Caco-2 (cell line): Measurements from ENCODE around the gene PRAC2. TPM values are rescaled to one million over a fixed set of nuclear protein-coding genes. Genes with fewer than 3 reads are reported as not detected.

Experiments
- BruUV-seq: library from RNA; stranded (reverse); fragments of 400-500 nt; replicated peaks from 2 replicates; lab custom pipeline; 2021; lab: Mats Ljungman, UMichigan
- CTCF ChIA-PET: fragments of 300-600 bp; sonication (Branson Sonifier 250); formaldehyde crosslinking; loops from one replicate; lab custom pipeline; 2022; ENCODE audit warnings: antibody characterized with exemption; lab: Charles Lee
- POLR2A ChIA-PET: fragments of 300-600 bp; sonication (Branson Sonifier 250); formaldehyde crosslinking; loops from one replicate; lab custom pipeline; 2022; ENCODE audit warnings: antibody characterized with exemption; lab: Charles Lee
- DNase-seq, 2 experiments: peaks; one replicate each; pipeline versions ENCODE4 v3.0.0 to v3.0.0-alpha.2; 2020 to 2022
- H3K27me3 ChIP-seq: replicated peaks from 2 replicates; pipeline ENCODE4 v1.6.0; 2011; ENCODE audit warnings: low read length; ENCODE audit not compliant: control insufficient read depth, insufficient read depth
- H3K36me3 ChIP-seq: 2 replicates; pipeline ENCODE4 v1.5.1; 2011; ENCODE audit warnings: low read length; ENCODE audit not compliant: control insufficient read depth, insufficient read depth
- H3K4me1 ChIP-seq: fragments of 250-450 bp; sonication (Bioruptor Pico); 2 replicates; pipeline ENCODE4 v1.5.1; 2020; ENCODE audit warnings: mild to moderate bottlenecking
- H3K4me3 ChIP-seq: 2 replicates; pipeline ENCODE4 v1.5.1; 2011; ENCODE audit warnings: low read depth, mild to moderate bottlenecking, control low read depth, low read length
- H3K9me3 ChIP-seq: fragments of 250-450 bp; sonication (Bioruptor Pico); 2 replicates; pipeline ENCODE4 v1.5.1; 2020; ENCODE audit warnings: mild to moderate bottlenecking, moderate library complexity
- H3K27ac Mint-ChIP-seq: one replicate; pipeline ENCODE4 v1.8.0; 2022; ENCODE audit warnings: mixed read lengths; ENCODE audit not compliant: unreplicated experiment
- H3K27me3 Mint-ChIP-seq: one replicate; pipeline ENCODE4 v1.8.0; 2022; ENCODE audit warnings: mixed read lengths; ENCODE audit not compliant: insufficient read depth, unreplicated experiment
- H3K36me3 Mint-ChIP-seq: one replicate; pipeline ENCODE4 v1.8.0; 2022; ENCODE audit warnings: mild to moderate bottlenecking, mixed read lengths; ENCODE audit not compliant: insufficient read depth, unreplicated experiment
- H3K4me1 Mint-ChIP-seq: one replicate; pipeline ENCODE4 v1.8.0; 2022; ENCODE audit warnings: low read depth, mixed read lengths; ENCODE audit not compliant: unreplicated experiment
- H3K4me3 Mint-ChIP-seq: one replicate; pipeline ENCODE4 v1.8.0; 2022; ENCODE audit warnings: mild to moderate bottlenecking, moderate library complexity, mixed read lengths; ENCODE audit not compliant: unreplicated experiment
- H3K9me3 Mint-ChIP-seq: one replicate; pipeline ENCODE4 v1.8.0; 2022; ENCODE audit warnings: mixed read lengths; ENCODE audit not compliant: unreplicated experiment
- CTCF ChIP-seq, 2 experiments: fragments of 200-600 bp in 1 of 2; IDR thresholded peaks; 1 replicate in 1 of 2; 2 replicates in 1 of 2; pipeline versions ENCODE4 v1.5.1 to v1.8.0; 2011 to 2022; ENCODE audit warnings: antibody characterized with exemption in 1 of 2, control low read depth in 1 of 2, inconsistent platforms in 1 of 2, low read depth in 1 of 2, low read length in 1 of 2, mild to moderate bottlenecking in 1 of 2, moderate library complexity in 1 of 2; ENCODE audit not compliant: insufficient read depth in 1 of 2, severe bottlenecking in 1 of 2, unreplicated experiment in 1 of 2
- intact Hi-C: fragments of 100-400 bp; cut with micrococcal nuclease; formaldehyde crosslinking; loops from one replicate; pipeline ENCODE4 v1.10.0; 2022; ENCODE audit not compliant: unreplicated experiment
- total RNA-seq: library from RNA; stranded (reverse); gene quantifications from 2 replicates; pipeline ENCODE4 v1.2.3, GENCODE V29; 2022

PRAC2 gene
- total RNA-seq, 1 experiment from 2014 or later: not detected

DNA sequence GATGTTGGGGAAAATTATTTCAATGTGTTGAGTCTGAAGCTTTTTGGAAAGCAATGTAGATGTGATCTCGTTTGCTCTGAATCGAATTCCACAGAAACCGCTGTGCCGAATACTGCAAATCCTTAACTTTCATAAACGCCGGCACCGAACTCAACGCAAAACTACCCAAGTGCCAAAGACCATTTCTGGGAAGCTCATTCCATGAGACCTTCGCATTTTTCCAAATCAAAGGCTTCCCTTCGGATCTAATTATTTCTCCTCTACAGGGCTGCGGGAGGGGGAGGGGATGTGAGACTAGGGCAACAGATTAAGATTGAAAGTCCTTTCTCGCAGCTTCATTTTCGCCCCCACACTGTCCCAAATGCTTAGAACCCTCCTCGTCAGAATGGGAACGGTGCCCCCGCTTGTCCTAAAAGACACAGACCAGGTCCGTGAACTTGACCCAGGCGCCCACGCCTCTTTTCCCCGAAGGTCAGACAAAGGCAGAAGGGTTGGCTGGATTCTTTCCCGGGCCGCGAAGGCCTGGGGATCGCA lies 4.7 kb upstream of the PRAC2 start:
- Histone ChIP-seq H3K9me3 (no peaks in the 10 kb centered on the region), H3K4me1 (peaks cover 6% of the 10 kb centered on the region), H3K4me3 (no peak overlapping the region), H3K36me3 (no peaks in the 10 kb centered on the region), H3K27me3 (no peaks in the 10 kb centered on the region; the same call in none of the 2 replicates)
- Mint-ChIP-seq H3K27me3 (no peaks in the 10 kb centered on the region), H3K4me3 (peak overlapping the region; percentile 65), H3K27ac (no peak overlapping the region), H3K9me3 (no peaks in the 10 kb centered on the region), H3K4me1 (no peaks in the 10 kb centered on the region), H3K36me3 (no peaks in the 10 kb centered on the region)
- TF ChIP-seq CTCF (IDR thresholded peaks at IDR 0.05; ENCODE audit: insufficient read depth in 1 of 2, low read depth in 1 of 2, low read length in 1 of 2, severe bottlenecking in 1 of 2, unreplicated experiment in 1 of 2): no peak
- POLR2A ChIA-PET: interaction anchor here (0.6 kb wide), 1 partner anchor 11 kb away, joined by 3 read pairs; no protein-coding TSS in a partner anchor
- CTCF ChIA-PET: interaction anchor here (0.6 to 2.1 kb wide), 3 partner anchors 10 to 161 kb away, joined by 3 to 6 read pairs (median 4); partner anchors contain the start of gene HOXB13
- DNase-seq: peak in 1 of 2 experiments; percentile 41
- no TSS peak for BruUV-seq
- intact Hi-C loops: no loop called here

- Mint-ChIP-seq H3K36me3 (no peaks in the 10 kb centered on the region), H3K4me1 (no peaks in the 10 kb centered on the region), H3K27ac (no peak overlapping the region), H3K27me3 (no peaks in the 10 kb centered on the region), H3K4me3 (peak overlapping the region; percentile 65), H3K9me3 (no peaks in the 10 kb centered on the region)
- Histone ChIP-seq H3K4me1 (peaks cover 6% of the 10 kb centered on the region), H3K36me3 (no peaks in the 10 kb centered on the region), H3K4me3 (peak overlapping the region; percentile 17), H3K9me3 (no peaks in the 10 kb centered on the region), H3K27me3 (no peaks in the 10 kb centered on the region; the same call in none of the 2 replicates)
- ChIA-PET POLR2A (no interaction called here), CTCF (interaction anchor here (0.6 to 2.1 kb wide), 6 partner anchors 40 to 160 kb away, joined by 3 to 6 read pairs (median 4); no protein-coding TSS in a partner anchor)
- DNase-seq: peak in 1 of 2 experiments; percentile 42
- intact Hi-C loops: no loop called here
- TF ChIP-seq CTCF (IDR thresholded peaks at IDR 0.05; ENCODE audit: insufficient read depth in 1 of 2, low read depth in 1 of 2, low read length in 1 of 2, severe bottlenecking in 1 of 2, unreplicated experiment in 1 of 2): no peak
- BruUV-seq: no TSS peak
Measured at GRCh38 chr17:48718761-48719641, 4.0 kb upstream of the PRAC2 start.

DNA sequence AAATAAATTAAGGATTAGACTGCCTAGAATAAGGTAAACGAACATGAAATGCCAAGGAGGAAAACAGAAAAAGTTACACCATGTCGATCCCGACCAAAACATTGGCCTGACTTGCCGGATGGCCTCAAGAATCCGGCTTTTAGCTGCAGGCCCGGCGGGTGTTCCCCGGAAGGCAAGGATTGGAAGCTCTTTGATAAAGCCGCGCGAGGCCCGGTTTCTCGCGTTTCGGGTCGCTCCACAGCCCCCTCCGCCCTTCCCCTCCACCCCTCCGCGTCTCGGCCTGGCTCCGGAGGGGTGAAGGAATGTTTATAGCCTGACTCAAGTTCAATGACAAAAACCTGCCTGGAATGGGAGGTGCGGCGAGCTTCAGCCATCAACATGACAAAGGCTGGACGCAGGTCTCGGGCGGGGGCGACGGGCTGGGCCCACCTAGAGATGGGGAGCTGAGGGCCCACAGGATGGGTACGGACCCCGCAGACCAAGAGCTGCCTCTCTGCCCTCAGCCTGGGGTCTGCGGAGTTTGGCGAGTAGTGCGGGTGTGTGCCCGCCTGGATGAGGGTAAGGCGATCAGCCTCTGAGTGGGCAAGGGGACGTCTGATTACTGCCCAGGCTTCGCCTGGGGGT lies 3.2 kb upstream of the PRAC2 start:
- Mint-ChIP-seq H3K36me3 (no peaks in the 10 kb centered on the region), H3K27me3 (no peaks in the 10 kb centered on the region), H3K9me3 (no peaks in the 10 kb centered on the region), H3K27ac (no peak overlapping the region), H3K4me3 (no peak overlapping the region), H3K4me1 (no peaks in the 10 kb centered on the region)
- BruUV-seq: no TSS peak
- intact Hi-C loops: no loop called here
- H3K4me3 ChIP-seq: no peak overlapping the region
- H3K4me1 ChIP-seq: peaks cover 6% of the 10 kb centered on the region
- peak in 1 of 2 experiments; percentile 41 for DNase-seq
- ChIA-PET POLR2A (no interaction called here), CTCF (interaction anchor here (0.6 to 1.6 kb wide), 7 partner anchors 41 to 159 kb away, joined by 3 to 6 read pairs (median 4); no protein-coding TSS in a partner anchor)
- no peak for TF ChIP-seq CTCF (IDR thresholded peaks at IDR 0.05; ENCODE audit: insufficient read depth in 1 of 2, low read depth in 1 of 2, low read length in 1 of 2, severe bottlenecking in 1 of 2, unreplicated experiment in 1 of 2)
- no peaks in the 10 kb centered on the region for H3K9me3 ChIP-seq
- no peaks in the 10 kb centered on the region; the same call in none of the 2 replicates for H3K27me3 ChIP-seq
- no peaks in the 10 kb centered on the region for H3K36me3 ChIP-seq
